Mammary epithelial cell (primary cell): ENCODE measurements around the gene NMU.

Experiments used
- EZH2 ChIP-seq: IDR thresholded peaks from 2 replicates; pipeline ENCODE4 v1.6.1; 2012; ENCODE audit warnings: low read length, inconsistent platforms, borderline replicate concordance
- TF ChIP-seq, protein P1 (sequence below), 2 donors: IDR thresholded peaks in 1 of 2; conservative IDR thresholded peaks in 1 of 2; 2 replicates each; pipeline ENCODE4 v1.5.1; 2011 to 2012; ENCODE audit warnings: inconsistent platforms in 2 of 2, low read length in 2 of 2, mild to moderate bottlenecking in 2 of 2, control low read depth in 1 of 2, low read depth in 1 of 2; ENCODE audit not compliant: insufficient read depth in 1 of 2; ENCODE audit errors: extremely low read depth in 1 of 2

DNA sequence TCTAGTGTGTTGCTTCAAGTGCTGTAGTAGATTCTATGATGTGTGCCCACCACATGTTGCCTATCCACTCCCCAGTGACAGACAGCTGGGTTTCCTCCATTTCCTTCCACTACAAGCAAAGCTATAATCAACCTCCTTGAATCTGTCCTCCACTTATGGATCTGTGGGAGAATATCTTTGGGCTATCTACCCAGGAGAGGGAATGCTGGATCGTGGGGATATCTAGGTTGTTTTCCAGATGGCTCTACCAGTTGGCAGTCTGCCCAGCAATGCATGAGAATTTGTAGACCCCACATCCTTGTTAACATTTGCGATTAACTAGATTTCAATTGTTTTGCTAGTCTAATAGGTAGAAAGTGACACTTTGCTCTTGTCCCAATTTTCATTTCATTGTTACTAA, 10.3 kb downstream of the NMU start:
- TF ChIP-seq, protein P1, sequence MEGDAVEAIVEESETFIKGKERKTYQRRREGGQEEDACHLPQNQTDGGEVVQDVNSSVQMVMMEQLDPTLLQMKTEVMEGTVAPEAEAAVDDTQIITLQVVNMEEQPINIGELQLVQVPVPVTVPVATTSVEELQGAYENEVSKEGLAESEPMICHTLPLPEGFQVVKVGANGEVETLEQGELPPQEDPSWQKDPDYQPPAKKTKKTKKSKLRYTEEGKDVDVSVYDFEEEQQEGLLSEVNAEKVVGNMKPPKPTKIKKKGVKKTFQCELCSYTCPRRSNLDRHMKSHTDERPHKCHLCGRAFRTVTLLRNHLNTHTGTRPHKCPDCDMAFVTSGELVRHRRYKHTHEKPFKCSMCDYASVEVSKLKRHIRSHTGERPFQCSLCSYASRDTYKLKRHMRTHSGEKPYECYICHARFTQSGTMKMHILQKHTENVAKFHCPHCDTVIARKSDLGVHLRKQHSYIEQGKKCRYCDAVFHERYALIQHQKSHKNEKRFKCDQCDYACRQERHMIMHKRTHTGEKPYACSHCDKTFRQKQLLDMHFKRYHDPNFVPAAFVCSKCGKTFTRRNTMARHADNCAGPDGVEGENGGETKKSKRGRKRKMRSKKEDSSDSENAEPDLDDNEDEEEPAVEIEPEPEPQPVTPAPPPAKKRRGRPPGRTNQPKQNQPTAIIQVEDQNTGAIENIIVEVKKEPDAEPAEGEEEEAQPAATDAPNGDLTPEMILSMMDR (conservative IDR thresholded peaks at IDR 0.05 in 1 of 2, IDR thresholded peaks at IDR 0.05 in 1 of 2; ENCODE audit: extremely low read depth in 1 of 2, insufficient read depth in 1 of 2, low read depth in 1 of 2, low read length in 2 of 2) = no peak
- no peak for TF ChIP-seq EZH2
